Kidney epithelial cell (primary cell): ENCODE measurements around the gene TCTA. TPM values are rescaled to one million over a fixed set of nuclear protein-coding genes. Genes with fewer than 3 reads are reported as not detected.

Source experiments
- DNase-seq: peaks from one replicate; pipeline ENCODE4 v3.0.0-alpha.2; 2010; ENCODE audit warnings: low read depth
- H3K27me3 ChIP-seq: 2 replicates; pipeline ENCODE4 v1.6.0; 2011; ENCODE audit warnings: low read length; ENCODE audit not compliant: control insufficient read depth, insufficient read depth
- H3K36me3 ChIP-seq: 2 replicates; pipeline ENCODE4 v1.5.1; 2011; ENCODE audit warnings: low read length; ENCODE audit not compliant: control insufficient read depth, insufficient read depth
- H3K4me3 ChIP-seq: 2 replicates; pipeline ENCODE4 v1.5.1; 2011; ENCODE audit warnings: low read depth, mild to moderate bottlenecking, control low read depth, low read length
- total RNA-seq: library from RNA; depleted of rRNA; stranded (reverse); fragments of >200 nt; gene quantifications from 2 replicates; pipeline ENCODE4 v1.2.3, GENCODE V29; 2015
- TF ChIP-seq, protein P1 (sequence below): IDR thresholded peaks from 2 replicates; pipeline ENCODE4 v1.5.1; 2011; ENCODE audit warnings: mild to moderate bottlenecking, moderate library complexity, low read length, control low read depth, inconsistent platforms; ENCODE audit not compliant: insufficient read depth, poor library complexity, severe bottlenecking

TCTA gene
- total RNA-seq, 1 donor from 2014 or later = 17.4 TPM

DNA sequence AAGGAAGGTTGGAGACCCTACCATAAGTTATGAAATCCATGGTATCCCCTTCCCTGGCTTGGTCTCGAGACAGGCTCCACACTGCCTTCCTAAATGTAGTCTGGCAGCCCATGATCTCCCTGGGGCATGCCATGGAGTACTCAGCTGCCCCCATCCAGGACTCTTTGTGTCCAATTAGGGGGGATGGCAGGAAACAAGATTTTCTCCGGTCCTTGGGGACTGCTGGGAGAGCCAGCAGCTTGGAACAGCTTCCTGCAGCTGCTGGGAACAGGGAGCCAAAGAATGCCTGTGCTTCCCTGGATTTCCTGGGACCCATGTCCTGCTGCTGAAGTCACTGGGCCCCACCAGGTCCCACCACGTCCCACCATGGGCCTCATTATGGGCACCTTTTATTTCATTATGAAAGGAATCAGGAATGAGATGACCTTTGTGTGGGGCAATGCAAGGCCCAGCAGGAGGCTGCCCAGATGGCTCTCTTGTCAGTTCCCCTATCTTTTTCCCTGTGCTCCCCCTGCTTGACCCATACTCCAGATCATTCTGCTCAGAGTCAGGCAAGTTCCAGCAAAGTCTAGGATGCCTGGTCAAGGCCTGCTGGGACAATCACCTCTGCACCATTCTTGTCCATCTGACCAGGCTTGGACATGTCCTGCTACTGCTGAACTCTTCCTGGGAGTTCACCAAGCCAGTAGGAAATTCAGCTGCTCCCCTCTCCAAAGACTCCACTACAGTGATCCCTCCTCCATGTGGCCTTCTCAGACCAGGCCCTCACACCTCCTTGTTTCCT lies 42.9 kb downstream of the TCTA start:
- H3K36me3 ChIP-seq = no peaks in the 10 kb centered on the region
- TF ChIP-seq, protein P1, sequence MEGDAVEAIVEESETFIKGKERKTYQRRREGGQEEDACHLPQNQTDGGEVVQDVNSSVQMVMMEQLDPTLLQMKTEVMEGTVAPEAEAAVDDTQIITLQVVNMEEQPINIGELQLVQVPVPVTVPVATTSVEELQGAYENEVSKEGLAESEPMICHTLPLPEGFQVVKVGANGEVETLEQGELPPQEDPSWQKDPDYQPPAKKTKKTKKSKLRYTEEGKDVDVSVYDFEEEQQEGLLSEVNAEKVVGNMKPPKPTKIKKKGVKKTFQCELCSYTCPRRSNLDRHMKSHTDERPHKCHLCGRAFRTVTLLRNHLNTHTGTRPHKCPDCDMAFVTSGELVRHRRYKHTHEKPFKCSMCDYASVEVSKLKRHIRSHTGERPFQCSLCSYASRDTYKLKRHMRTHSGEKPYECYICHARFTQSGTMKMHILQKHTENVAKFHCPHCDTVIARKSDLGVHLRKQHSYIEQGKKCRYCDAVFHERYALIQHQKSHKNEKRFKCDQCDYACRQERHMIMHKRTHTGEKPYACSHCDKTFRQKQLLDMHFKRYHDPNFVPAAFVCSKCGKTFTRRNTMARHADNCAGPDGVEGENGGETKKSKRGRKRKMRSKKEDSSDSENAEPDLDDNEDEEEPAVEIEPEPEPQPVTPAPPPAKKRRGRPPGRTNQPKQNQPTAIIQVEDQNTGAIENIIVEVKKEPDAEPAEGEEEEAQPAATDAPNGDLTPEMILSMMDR = no peak
- no peaks in the 10 kb centered on the region for H3K27me3 ChIP-seq
- DNase-seq = no peak
- no peak overlapping the region for H3K4me3 ChIP-seq

DNA sequence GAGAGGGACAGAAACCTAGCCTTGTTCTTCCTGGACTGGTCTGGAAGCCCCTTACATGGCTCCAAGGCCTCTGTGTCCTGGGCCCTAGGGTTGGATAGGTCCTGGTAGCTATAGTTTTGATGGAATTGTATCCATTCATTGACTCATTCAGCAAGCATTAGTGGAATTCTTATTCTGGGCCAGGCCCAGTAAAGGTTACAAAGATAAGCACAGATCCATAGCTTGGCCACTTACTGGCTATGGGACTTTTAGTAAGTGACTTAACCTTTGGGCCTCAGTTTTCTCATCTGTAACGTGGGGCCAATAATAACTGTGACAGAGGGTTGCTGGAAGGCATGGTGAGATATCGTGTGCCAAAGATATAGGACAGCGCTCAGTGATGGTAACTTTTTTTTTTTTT lies 44.2 kb downstream of the TCTA start:
- no peaks in the 10 kb centered on the region for H3K36me3 ChIP-seq
- DNase-seq = no peak
- H3K4me3 ChIP-seq = no peak overlapping the region
- no peaks in the 10 kb centered on the region for H3K27me3 ChIP-seq
- TF ChIP-seq, protein P1 = no peak

DNA sequence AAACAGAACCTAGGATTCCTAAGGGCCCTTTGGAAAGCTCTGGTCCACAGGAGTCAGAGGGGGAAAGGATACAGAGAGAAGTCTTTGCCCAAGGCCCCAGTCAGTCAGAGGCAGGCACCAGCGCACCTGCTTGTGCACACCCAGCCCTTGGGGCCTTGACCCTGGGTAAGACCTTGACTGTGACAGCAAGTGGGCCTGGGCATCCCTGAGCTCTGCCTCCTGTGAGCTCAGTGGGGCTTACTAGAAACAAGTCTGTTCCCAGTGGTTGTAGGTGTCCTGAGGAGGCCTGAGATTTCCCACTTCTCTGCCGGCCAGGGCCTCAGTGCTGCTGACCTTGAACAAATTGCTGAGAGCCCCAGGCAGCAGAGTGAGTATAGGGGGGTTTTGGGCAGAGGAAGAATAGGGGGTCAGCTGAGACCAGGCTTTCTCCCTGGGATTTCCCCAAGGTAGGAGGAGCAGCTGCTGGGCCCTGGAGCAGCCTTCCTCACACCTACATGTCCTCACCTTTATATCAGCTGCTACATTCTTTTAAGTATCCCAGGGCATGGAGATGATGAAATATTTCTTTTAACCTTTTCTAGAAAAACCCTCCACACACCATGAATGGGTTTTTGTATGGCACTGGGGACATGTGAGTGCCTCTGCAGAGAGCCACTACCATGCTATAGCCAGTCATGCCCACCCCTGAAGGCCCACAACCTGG lies 48.1 kb downstream of the TCTA start:
- H3K36me3 ChIP-seq = no peaks in the 10 kb centered on the region
- TF ChIP-seq, protein P1 = no peak
- DNase-seq = no peak
- no peak overlapping the region for H3K4me3 ChIP-seq
- H3K27me3 ChIP-seq = no peaks in the 10 kb centered on the region

DNA sequence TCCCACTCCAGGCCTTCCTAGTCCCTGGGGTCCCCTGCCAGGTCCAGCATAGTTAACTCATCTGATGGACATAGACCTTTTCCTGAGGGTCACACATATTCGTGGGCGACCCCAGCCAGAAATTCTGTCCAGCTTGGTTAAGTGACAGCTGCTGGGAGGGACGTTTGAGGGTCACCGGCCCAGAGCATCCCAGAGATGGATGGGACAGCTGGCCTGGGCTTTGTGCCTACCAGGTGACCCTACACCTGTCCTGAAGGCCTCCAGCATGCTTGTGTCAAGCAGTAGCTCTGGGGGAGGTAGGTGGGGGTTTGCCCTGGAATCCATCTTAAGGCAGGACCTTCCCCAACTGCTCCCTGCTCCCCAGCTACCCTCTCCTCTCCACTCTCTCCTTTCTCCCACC lies 48.7 kb downstream of the TCTA start:
- DNase-seq = no peak
- Histone ChIP-seq H3K27me3 (no peaks in the 10 kb centered on the region), H3K4me3 (no peak overlapping the region), H3K36me3 (no peaks in the 10 kb centered on the region)
- TF ChIP-seq, protein P1 = no peak

DNA sequence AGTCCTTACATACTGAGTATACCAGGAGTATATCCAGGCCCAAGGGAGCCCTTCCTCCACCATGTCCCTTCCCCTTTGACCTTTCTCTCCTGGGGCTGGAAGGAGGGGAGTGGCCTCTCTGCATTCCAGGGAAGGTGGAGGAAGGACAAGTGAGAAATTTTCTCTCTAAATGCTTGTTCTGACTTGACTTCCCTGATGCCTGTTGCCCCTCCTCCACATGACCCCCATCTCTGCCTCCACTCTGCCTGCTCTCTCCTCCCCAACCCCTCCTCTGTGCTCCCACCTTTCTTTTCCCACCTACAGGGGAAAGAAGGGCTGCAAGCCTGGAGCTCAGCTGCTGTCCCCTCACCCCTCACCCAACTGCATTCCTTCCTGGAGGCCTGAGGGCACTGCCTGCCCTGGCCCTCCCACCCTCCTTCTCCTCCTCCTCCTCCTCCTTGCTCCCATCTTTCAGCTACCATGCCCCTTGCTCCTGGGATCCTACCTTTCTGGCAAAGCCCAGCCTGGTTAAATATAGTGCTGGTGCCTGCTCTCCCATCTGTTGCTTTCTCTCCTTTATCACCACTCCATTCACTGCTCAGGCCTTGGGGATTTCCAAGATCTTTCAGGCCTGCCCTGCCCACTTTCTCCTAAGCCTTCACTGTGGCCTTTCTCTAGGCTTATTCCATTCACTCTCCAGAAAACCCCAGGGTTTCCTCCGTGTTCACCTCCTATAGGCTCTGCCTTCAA lies 49.4 kb downstream of the TCTA start:
- Histone ChIP-seq H3K27me3 (no peaks in the 10 kb centered on the region), H3K36me3 (no peaks in the 10 kb centered on the region), H3K4me3 (no peak overlapping the region)
- TF ChIP-seq, protein P1 = no peak
- DNase-seq = no peak
